Smooth muscle cell (in vitro differentiated cells): ENCODE results near the gene NACC2. TPM values are rescaled to one million over a fixed set of nuclear protein-coding genes. Genes with fewer than 3 reads are reported as not detected.

Source experiments
- DNase-seq: peaks from one replicate; lab custom pipeline; 2025; ENCODE audit not compliant: unreplicated experiment; lab: John Stamatoyannopoulos, UW
- H2AFZ ChIP-seq: fragments of 200-600 bp; sonication (generic); 2 replicates; pipeline ENCODE4 v1.6.0; 2016; ENCODE audit warnings: antibody characterized with exemption, low read depth, mild to moderate bottlenecking
- H3F3A ChIP-seq: fragments of 200-600 bp; sonication (generic); 2 replicates; pipeline ENCODE4 v1.6.0; 2017; ENCODE audit warnings: antibody characterized with exemption, low read depth
- H3K27ac ChIP-seq: fragments of 200-600 bp; sonication (generic); 2 replicates; pipeline ENCODE4 v1.5.1; 2016; ENCODE audit warnings: low read depth, mild to moderate bottlenecking
- H3K27me3 ChIP-seq: fragments of 200-600 bp; sonication (generic); 2 replicates; pipeline ENCODE4 v1.6.1; 2016; ENCODE audit warnings: low read depth, mild to moderate bottlenecking
- H3K36me3 ChIP-seq: fragments of 200-600 bp; sonication (generic); 2 replicates; pipeline ENCODE4 v1.5.1; 2016; ENCODE audit warnings: low read depth
- H3K4me1 ChIP-seq: fragments of 200-600 bp; sonication (generic); 2 replicates; pipeline ENCODE4 v1.5.1; 2016; ENCODE audit warnings: low read depth
- H3K4me2 ChIP-seq: fragments of 200-600 bp; sonication (generic); 2 replicates; pipeline ENCODE4 v1.6.0; 2016; ENCODE audit warnings: mild to moderate bottlenecking
- H3K4me3 ChIP-seq: fragments of 200-600 bp; sonication (generic); 2 replicates; pipeline ENCODE4 v1.5.1; 2016; ENCODE audit warnings: mild to moderate bottlenecking
- H3K79me2 ChIP-seq: fragments of 200-600 bp; sonication (generic); 2 replicates; pipeline ENCODE4 v1.6.0; 2016; ENCODE audit warnings: low read depth, mild to moderate bottlenecking
- H3K9ac ChIP-seq: fragments of 200-600 bp; sonication (generic); 2 replicates; pipeline ENCODE4 v1.6.0; 2016; ENCODE audit warnings: low read depth
- H3K9me3 ChIP-seq: fragments of 200-600 bp; sonication (generic); replicated peaks from 2 replicates; pipeline ENCODE4 v1.5.1; 2016; ENCODE audit warnings: low read depth
- H4K20me1 ChIP-seq: fragments of 200-600 bp; sonication (generic); 2 replicates; pipeline ENCODE4 v1.6.0; 2016; ENCODE audit warnings: low read depth
- CTCF ChIP-seq: fragments of 200-600 bp; sonication (generic); IDR thresholded peaks from 2 replicates; pipeline ENCODE4 v1.5.1; 2017; ENCODE audit warnings: borderline replicate concordance, mild to moderate bottlenecking, antibody characterized with exemption; ENCODE audit not compliant: insufficient read depth, poor library complexity, severe bottlenecking
- WGBS: methylation state at CpG from one replicate; pipeline ENCODE4 v1.1.7; 2016; ENCODE audit warnings: low lambda C conversion rate; 5-methylcytosine and 5-hydroxymethylcytosine counted together
- polyA plus RNA-seq: library from polyadenylated mRNA; unstranded; fragments of >200 nt; fragmentation: Nextera tagmentation; extraction: Ambion mirVana; gene quantifications from 2 replicates; pipeline ENCODE4 v1.2.1, GENCODE V29; 2016
- total RNA-seq: library from RNA; depleted of rRNA; stranded (reverse); fragments of >200 nt; gene quantifications from 2 replicates; pipeline ENCODE4 v1.2.3, GENCODE V29; 2014

The NACC2 gene
- total and polyA plus RNA-seq, 2 experiments from 2014 or later: 6.7 to 8.8 TPM

- no peak overlapping the region for H3K4me3 ChIP-seq
- no peak overlapping the region for H3K27ac ChIP-seq
- H2AFZ ChIP-seq: no peak overlapping the region
- H4K20me1 ChIP-seq: no peaks in the 10 kb centered on the region
- no peaks in the 10 kb centered on the region for H3K27me3 ChIP-seq
- H3K4me2 ChIP-seq: peak overlapping the region; percentile 13
- no peak overlapping the region for H3K9ac ChIP-seq
- H3K9me3 ChIP-seq: no peaks in the 10 kb centered on the region
- no peak for DNase-seq
- WGBS: 40% methylated on average over 18 of the region's 18 CpGs
- no peaks in the 10 kb centered on the region for H3F3A ChIP-seq
- H3K36me3 ChIP-seq: no peaks in the 10 kb centered on the region
- no peaks in the 10 kb centered on the region for H3K4me1 ChIP-seq
- no peaks in the 10 kb centered on the region for H3K79me2 ChIP-seq
- no peak for TF ChIP-seq CTCF
These were observed 123.8 kb downstream of the NACC2 start for GRCh38 chr9:135971111-135971766.

- Histone ChIP-seq H3K4me3 (no peak overlapping the region), H3K36me3 (no peaks in the 10 kb centered on the region), H2AFZ (no peak overlapping the region), H3F3A (no peaks in the 10 kb centered on the region), H4K20me1 (no peaks in the 10 kb centered on the region), H3K9ac (no peak overlapping the region), H3K79me2 (no peaks in the 10 kb centered on the region), H3K27me3 (no peaks in the 10 kb centered on the region), H3K9me3 (no peaks in the 10 kb centered on the region), H3K4me1 (no peaks in the 10 kb centered on the region), H3K4me2 (no peak overlapping the region), H3K27ac (no peak overlapping the region)
- no peak for DNase-seq
- 68% methylated on average over 6 of the region's 9 CpGs for WGBS
- no peak for TF ChIP-seq CTCF
These were observed 124.8 kb downstream of the NACC2 start for GRCh38 chr9:135970128-135970815.

GRCh38 chr9:135969064-135969683 is 125.9 kb downstream of the NACC2 start:
- H3K36me3 ChIP-seq: no peaks in the 10 kb centered on the region
- no peaks in the 10 kb centered on the region for H3F3A ChIP-seq
- no peak overlapping the region for H3K4me3 ChIP-seq
- no peaks in the 10 kb centered on the region for H3K27me3 ChIP-seq
- H3K27ac ChIP-seq: no peak overlapping the region
- no peak overlapping the region for H3K4me2 ChIP-seq
- no peak for TF ChIP-seq CTCF
- DNase-seq: no peak
- H2AFZ ChIP-seq: no peak overlapping the region
- H3K4me1 ChIP-seq: no peaks in the 10 kb centered on the region
- 75% methylated on average over 12 of the region's 12 CpGs for WGBS
- no peaks in the 10 kb centered on the region for H4K20me1 ChIP-seq
- no peak overlapping the region for H3K9ac ChIP-seq
- H3K79me2 ChIP-seq: no peaks in the 10 kb centered on the region
- no peaks in the 10 kb centered on the region for H3K9me3 ChIP-seq
